A673 (cell line): ENCODE measurements around the gene SLC5A3.

Experiments used
- CTCF ChIP-seq: fragments of 300-800, 200-600 bp; sonication (generic); conservative IDR thresholded peaks from 2 replicates; pipeline ENCODE4 v1.5.1; 2017; ENCODE audit warnings: low read depth, mild to moderate bottlenecking, antibody characterized with exemption, low read length, moderate library complexity, mixed read lengths
- EZH2 ChIP-seq: fragments of 200-600 bp; sonication (generic); IDR thresholded peaks from 2 replicates; pipeline ENCODE4 v1.6.1; 2017; ENCODE audit warnings: borderline replicate concordance, low read depth, mild to moderate bottlenecking, mixed read lengths, antibody characterized with exemption, low read length; ENCODE audit not compliant: poor library complexity, severe bottlenecking

GRCh38 chr21:34055615-34056014, 17.8 kb upstream of the SLC5A3 start:
- TF ChIP-seq CTCF (no peak), EZH2 (no peak)
